HEK293T (cell line): ENCODE results near the gene P4HTM.

Experiments
- ARNT ChIP-seq: fragments of 450-650 bp; IDR thresholded peaks from 2 replicates; pipeline ENCODE4 v1.6.1; 2017; ENCODE audit warnings: mild to moderate bottlenecking
- BHLHE40 ChIP-seq: fragments of 450-650 bp; IDR thresholded peaks from 2 replicates; pipeline ENCODE4 v1.6.1; 2016; ENCODE audit warnings: mild to moderate bottlenecking, moderate library complexity, borderline replicate concordance
- CTBP1 ChIP-seq: fragments of 450-650 bp; IDR thresholded peaks from 2 replicates; pipeline ENCODE4 v1.6.1; 2016; ENCODE audit warnings: borderline replicate concordance
- ELF4 ChIP-seq: fragments of 450-650 bp; IDR thresholded peaks from 2 replicates; pipeline ENCODE4 v1.6.1; 2017; ENCODE audit warnings: antibody characterized with exemption
- FOXA1 ChIP-seq: fragments of 450-650 bp; IDR thresholded peaks from 2 replicates; pipeline ENCODE4 v1.6.1; 2016; ENCODE audit warnings: mild to moderate bottlenecking
- FOXK2 ChIP-seq: fragments of 450-650 bp; IDR thresholded peaks from 2 replicates; pipeline ENCODE4 v1.6.1; 2016; ENCODE audit warnings: mild to moderate bottlenecking
- FOXM1 ChIP-seq: fragments of 450-650 bp; IDR thresholded peaks from 2 replicates; pipeline ENCODE4 v1.6.1; 2017; ENCODE audit warnings: mild to moderate bottlenecking, borderline replicate concordance
- L3MBTL2 ChIP-seq: fragments of 450-650 bp; conservative IDR thresholded peaks from 2 replicates; pipeline ENCODE4 v1.6.1; 2016; ENCODE audit warnings: mild to moderate bottlenecking
- LEF1 ChIP-seq: fragments of 450-650 bp; IDR thresholded peaks from 2 replicates; pipeline ENCODE4 v1.6.1; 2017; ENCODE audit warnings: mild to moderate bottlenecking, borderline replicate concordance
- PKNOX1 ChIP-seq: fragments of 450-650 bp; IDR thresholded peaks from 2 replicates; pipeline ENCODE4 v1.6.1; 2016
- SP1 ChIP-seq: fragments of 450-650 bp; IDR thresholded peaks from 2 replicates; pipeline ENCODE4 v1.6.1; 2017
- SUZ12 ChIP-seq: fragments of 450-650 bp; IDR thresholded peaks from 2 replicates; pipeline ENCODE4 v1.6.1; 2016; ENCODE audit warnings: mild to moderate bottlenecking
- ZNF384 ChIP-seq: fragments of 450-650 bp; IDR thresholded peaks from 2 replicates; pipeline ENCODE4 v1.6.1; 2016

- TF ChIP-seq SP1 (no peak), FOXM1 (no peak), ZNF384 (no peak), CTBP1 (no peak), LEF1 (no peak), L3MBTL2 (no peak), SUZ12 (no peak), ARNT (no peak), BHLHE40 (no peak), ELF4 (0 out of 2 replicates have a peak, but pooled peaks have one; percentile 8), FOXA1 (no peak), FOXK2 (no peak), PKNOX1 (no peak)
Measured at GRCh38 chr3:49025793-49026520, 35.9 kb downstream of the P4HTM start.
